ENCODE results near the gene ASB13.
"Not testable (repeated sequence)": the region's sequence is repeated elsewhere in the genome, so short reads cannot be mapped to it uniquely, and the experiment has no call there.

Gene ASB13

DNA sequence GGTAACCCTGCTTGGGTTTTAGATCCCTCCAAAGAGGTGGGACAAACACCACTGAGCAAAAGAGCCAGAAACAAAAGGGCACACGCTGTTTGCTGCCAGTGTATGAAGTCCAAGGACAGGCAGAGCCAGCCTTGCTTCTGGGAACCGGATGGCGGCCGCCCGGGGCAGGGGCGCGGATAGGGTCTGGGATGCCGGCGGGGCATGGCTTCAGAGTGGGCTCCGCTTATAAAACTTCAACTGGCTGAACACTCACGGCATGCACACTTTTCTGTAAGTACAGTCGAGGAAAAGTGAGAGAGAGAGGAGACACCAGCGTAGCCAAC is 62.6 kb downstream of the ASB13 start:
- no peak for DNase-seq

DNA sequence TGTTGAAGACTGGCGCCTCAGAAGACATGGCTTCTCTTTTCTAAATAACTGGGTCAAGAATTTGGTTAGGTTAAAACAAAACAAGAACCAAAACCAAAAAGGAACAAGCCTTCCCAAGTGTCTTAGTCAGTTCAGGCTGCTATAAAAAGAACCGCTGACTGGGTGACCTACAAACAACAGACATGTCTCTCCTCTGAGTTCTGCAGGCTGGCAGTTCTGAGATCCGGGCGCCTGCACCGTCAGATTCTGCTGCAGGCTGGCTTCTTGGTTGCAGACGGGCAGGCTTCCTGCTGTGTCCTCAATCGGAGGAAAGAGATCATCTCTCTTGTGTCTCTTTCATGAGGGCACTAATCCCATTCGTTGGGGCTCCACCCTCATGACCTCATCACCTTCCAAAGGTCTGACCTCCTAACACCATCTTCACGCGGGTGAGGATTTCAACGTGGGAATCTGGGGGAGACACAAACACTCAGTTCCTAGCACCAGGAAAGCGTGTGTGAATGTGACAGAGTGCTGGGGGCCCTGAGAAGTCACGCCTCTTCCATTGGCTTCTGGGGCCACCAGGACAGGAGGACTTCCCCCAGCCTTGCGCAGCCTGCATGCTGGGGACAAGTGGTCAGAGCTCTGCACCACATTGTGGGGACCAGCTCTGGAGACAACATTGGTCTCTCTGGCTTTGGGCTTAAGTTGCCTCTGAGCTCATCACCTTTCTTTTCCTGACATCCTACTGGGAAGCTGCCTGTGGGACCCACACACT is 63.1 kb downstream of the ASB13 start:
- DNase-seq: no peak

DNA sequence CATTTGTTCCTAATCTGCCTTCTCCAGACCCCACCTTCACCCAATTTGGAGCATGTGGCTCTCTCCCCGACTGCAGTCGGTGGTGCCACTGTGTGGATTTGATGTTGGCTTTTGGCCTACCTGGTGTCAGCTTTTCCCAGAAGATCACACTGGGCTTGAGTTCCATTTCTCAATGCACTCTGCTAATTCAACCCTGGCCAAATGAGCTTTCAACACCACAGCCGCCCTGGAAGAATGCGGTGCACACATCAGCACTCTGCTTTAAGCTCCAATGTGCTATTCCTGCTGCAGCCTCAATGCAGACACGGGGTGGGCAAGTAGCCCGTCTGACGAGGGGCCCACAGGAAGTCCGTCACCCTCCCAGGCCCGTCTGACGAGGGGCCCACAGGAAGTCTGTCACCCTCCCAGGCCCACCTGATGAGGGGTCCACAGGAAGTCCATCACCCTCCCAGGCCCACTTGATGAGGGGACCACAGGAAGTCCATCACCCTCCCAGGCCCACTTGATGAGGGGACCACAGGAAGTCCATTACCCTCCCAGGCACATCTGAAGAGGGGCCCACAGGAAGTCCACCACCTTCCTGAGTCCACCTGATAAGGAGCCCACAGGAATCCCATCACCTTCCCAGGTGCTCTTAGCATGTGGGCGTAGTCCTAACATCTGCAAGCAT is 64.4 kb downstream of the ASB13 start:
- DNase-seq: no peak

DNA sequence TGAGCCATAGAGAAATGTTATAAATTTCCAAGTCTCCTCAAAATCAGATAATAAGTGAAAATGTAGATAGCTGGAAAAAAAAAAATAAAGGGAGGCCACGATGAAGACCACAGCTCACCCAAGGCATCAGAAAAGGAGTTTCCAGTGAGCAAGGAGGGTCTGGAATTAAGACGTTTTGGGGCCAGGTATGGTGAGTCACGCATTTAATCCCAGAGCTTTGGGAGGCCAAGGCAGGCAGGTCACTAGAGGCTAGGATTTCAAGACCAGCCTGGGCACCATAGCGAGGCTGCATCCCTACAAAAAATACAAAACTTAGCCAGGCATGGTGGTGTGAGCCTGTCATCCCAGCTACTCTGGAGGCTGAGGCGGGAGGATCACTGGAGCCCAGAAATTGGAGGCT is 65.5 kb downstream of the ASB13 start:
- DNase-seq: no peak

DNA sequence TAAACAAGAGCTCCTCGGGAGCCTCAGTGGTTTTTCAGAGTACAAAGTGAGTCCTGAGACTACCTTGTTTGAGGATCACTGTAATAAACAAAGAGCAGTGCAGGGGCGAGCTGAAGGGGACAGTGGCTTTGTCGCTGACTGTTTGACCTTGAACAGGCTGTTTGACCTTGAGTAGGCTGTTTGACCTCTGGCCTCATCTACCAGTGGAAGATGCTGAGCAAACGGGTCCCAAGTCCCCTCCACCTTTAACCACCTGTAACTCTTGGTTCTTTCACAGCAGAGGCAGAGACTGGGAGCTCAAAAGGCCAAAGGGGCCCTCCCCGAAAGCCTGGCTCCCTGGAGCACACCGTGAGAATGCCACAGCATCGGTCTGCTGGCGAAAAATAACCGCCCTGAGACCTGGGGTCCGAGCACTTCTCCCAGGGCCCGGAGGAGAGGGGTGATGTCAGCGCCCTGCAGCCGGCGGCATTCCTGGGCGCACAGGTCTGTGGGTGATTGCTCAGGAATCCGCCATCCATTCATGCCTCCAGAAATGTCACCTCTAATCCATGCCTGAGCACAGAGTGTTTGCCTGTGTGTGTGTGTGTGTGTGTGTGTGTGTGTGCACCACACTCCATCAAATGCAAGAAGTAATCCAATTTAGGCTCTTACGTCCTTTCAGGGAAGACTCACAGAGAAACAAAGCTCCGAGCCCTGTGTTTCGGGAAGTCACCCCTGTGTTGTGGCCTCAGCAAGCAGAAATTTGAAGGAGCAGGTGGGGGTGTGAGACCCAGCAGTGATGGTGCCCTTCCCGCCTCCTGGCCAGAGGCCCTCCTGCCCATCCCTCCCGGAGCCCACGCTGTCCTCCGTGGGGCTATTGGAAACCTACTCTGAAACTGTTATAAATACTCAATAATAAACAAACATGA is 66.5 kb downstream of the ASB13 start:
- no peak for DNase-seq

DNA sequence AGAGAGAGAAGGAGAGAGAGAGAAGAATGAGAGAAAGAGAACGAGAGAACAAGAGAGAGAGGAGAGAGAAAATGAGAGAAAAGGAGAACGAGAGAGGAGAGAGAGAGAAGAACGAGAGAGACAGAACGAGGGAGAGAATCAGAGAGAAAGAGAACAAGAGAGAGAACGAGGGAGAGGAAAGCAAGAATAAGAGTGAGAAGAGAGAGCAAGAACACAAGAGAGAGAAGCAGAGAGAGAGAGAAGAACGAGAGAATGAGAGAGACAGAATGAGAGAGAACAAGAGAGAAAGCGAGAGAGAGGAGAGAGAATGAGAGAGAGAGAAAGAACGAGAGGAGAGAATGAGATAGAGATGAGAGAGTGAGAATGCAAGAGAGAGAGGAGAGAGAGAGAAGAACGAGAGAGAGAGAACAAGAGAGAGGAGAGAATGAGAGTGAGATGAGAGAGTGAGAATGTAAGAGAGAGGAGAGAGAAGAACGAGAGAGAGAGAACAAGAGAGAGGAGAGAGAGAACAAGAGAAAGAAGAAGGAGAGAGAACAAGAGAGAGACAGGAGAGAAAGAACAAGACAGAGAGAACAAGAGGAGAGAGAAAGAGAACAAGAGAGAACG is 68.2 kb downstream of the ASB13 start:
- no peak for DNase-seq

DNA sequence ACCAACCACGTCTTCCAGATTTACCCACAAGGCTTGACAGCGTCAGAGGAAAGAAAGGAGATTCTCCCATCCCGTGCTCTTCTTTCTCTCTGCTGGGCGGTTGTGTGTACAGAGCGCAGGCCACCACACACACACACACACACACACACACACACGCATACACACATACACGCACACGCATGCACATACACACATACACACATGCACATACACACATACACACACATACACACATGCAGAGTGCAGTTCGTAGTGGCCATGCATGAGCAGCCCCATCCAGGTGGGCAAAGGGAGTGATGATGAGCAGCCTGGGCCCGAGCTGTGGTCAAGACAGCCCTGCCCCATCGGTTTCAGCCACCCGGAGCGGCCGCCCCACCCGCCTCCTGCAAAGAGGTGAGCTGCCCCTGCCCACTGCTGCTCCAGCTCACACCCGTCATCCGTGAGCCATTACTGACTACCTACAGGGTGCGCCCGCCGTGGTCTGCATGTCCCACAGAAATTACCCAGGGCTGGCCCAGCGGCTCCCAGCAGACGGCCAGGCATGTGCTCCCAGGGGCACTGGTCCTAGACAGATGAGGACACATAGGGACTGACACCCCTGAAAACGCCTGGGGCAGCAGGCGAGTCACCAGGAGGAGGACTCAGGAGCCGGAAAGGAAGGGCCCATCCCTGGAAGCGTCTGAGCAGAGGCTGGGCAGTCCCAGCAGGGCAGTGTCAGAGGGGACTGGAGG is 69.6 kb downstream of the ASB13 start:
- no peak for DNase-seq

DNA sequence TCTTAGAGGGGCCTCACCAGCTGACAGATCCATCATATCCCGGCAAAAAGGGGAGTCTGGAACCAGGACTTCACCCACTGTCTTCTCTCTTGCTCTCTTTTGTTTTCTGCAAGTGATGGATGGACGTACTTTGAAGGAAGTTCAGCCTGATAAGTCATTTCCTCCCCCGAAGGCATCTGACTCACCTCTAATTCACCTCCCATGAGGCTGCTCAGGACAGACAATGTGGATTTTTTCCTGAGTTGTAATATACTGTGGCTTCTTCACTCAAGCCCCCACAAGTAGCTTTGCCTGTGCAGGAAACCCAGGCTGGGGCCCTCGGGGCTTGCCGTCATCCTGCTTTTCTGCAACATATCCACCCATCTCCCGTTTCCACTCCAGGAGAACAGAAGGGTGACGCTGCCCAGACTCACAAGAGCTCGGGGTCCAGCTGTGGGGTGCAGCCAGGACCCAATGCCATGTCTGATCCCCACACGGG is 70.4 kb downstream of the ASB13 start:
- DNase-seq: no peak

DNA sequence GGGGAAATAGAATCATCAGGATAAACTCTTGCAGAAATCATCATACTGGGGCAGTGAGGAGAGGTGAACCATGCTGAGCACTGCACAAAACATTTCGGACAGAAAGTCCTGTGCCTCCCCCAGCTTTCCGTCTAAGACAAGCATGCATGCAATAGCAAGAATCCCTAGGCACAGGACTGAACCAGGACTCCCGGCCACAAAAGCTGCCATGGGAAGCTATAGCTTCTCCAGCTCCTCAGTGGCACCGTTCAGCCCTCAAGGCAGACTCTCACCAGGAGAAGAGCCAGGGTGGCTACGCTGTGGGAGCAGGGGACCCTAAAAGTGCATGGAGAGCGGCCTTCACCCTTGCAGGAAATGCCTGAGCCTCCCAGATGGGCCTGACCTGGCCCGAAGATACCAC is 70.8 kb downstream of the ASB13 start:
- no peak for DNase-seq

DNA sequence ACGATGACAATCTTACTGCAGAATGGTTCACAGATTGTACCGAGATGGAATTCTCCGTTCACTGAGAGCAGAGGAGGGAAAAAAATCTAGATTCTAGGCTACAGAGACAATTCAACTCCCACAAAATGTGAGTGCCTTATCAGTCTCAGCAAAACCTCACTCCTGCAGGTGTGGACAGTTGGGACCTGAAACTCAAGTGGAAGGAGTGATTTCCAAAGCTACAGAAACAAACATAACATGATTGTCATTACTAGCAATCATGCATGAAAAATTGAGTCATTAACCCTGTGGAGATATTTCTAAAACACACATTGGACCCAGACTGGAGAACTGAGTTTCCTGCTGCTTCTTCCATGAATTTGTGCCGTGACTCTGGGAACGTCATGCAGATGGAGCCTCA is 71.3 kb downstream of the ASB13 start:
- no peak for DNase-seq

DNA sequence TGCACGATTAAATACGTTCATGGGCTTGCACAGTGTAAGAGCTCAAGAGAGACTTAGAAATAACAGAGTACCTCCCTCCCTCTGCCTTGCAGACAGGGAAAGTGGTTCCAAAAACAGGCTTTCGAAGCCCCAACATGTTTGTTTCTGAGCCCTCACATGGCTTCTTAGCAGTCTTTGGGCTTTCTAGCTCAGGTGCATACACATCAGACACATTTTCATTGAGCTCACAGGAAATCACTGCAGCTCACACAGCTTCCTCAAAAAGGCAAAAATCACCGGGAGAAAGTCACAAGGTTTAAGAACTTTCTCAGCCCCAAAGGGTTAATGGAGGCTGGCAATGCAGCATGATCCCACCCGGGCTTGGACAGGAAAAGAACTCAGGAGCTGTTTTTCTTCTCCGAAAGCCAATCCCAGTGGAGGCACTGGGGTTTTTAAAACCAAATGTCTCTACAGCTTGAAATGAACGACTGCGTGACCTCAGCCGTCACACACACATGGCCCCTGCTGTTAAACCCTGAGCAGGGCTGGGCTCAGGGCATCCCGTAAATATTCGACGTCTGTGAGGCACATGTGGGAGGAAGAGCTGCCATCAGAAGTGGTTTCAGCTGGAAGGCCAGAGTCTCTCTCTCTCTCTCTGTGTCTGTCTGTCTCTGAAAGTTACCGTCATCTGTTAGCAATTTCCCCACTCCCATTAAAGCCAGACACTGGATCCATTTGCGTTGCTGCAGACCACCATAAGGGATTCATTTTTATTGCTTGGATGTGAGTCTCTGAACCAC is 71.9 kb downstream of the ASB13 start:
- DNase-seq: no peak

DNA sequence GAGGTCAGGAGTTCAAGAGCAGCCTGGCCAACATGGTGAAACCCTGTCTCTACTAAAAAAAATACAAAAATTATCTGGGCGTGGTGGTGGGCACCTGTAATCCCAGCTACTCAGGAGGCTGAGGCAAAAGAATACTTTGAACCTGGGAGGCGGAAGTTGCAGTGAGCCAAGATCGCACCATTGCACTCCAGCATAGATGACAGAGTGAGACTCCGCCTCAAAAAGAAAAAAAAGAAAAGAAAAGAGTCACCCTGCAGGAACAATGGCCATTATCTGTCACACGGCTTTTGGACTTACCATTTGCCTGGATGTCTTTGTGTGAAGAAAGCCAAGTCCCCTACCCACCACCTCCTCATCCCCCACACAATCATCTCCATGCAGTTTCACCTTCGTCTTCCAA is 73.0 kb downstream of the ASB13 start:
- DNase-seq: not testable (repeated sequence)

DNA sequence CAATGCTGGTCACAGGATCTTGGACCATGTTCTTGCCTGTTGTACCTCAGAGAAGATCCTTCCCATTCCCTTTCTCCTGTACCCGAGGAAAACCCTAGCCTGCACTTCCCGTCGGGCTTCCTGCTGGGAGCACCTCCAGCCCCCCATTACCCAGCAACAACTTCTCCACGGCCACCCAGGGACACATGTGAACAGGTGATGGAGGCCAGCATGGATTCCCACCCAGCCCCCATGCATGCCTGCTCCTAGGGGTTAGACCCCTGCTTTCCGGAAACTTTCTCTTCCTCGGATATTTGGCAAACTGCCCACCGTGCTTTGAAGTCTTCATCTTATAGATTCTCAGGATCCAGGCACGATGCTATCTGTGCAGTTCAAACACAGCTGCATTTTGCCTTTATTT is 74.3 kb downstream of the ASB13 start:
- DNase-seq: no peak

DNA sequence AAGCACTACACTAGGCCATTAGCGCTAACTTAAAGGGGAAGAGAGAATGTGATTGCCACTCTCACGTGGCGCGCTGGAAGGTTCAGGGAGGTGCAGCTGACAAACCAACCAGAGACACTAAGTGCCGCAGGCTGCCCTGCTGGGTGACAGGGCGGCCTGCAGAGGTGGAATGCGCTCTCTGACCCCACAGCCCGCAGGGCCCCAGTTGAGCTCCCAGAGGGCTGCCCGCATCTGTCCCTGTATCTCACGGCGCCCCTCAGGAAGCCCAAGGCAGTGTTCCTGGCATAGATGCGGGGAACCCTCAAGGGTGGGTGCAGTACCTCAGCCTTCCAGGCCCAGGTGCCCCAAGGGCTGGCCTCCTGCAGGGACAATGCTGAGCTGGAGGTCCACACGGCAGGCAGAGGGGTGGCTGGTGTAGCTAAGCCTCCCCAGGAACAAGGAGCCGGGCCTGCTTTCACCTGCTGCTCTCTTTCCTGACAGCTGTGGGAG is 75.0 kb downstream of the ASB13 start:
- DNase-seq: no peak

DNA sequence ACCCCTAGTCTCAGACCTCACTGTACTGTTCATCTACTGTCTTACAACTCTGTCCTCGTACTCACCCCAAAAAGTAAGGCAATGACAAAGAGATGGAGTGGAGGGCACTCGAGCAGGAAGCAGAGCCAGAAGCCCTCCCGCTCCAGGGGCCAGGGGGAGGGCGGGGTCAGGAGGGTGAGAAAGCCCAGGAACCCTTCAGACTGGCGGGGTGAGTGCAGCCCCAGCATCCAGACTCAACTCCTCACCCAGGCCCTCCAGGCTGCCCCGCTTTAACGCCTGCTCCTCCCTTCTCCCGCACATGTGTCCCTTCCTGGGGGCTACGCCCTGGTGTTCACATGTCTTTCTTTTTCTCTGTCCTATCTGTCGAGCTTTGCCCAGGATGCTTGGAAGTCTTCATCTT is 75.6 kb downstream of the ASB13 start:
- no peak for DNase-seq

DNA sequence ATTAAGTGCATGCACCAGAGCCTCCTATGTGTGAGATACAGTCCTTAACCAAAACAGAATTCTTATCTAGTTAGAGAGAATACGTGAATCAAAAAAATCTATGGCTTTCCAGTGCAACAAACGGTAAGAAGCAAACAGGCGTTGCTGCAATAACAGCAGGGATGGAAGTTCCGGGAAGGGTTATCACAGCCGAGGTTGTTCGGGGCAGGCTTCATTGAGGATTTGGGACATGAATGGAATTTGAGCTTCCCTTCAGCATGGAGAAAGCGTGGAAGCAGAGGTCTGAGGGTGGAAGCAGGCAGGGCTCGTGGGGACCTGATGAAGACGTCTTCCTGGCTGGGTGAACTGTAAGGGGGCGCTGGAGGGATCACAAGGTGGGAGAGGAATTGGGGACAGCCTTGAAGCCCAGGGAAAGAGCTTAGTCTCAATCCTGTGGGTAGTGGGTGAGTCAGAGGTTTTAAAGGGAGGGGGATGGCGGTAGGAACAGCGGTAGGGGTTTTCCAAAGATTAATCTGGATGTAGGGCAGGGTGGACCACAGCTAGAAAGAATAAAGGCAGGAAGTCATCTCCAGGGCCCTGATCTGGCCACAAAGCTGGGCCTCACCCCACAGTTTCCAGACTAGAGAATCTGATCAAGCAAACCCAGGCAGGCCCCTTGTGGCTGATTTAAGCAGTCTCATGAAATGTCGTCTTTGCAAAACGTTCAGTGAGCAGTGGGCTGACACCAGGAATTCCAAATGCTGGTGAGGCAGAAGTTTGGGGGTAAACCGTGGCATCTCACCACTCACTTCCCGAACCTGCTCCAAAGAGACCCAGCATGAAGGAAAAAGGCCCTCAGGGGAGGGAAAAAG is 76.5 kb downstream of the ASB13 start:
- DNase-seq: no peak

DNA sequence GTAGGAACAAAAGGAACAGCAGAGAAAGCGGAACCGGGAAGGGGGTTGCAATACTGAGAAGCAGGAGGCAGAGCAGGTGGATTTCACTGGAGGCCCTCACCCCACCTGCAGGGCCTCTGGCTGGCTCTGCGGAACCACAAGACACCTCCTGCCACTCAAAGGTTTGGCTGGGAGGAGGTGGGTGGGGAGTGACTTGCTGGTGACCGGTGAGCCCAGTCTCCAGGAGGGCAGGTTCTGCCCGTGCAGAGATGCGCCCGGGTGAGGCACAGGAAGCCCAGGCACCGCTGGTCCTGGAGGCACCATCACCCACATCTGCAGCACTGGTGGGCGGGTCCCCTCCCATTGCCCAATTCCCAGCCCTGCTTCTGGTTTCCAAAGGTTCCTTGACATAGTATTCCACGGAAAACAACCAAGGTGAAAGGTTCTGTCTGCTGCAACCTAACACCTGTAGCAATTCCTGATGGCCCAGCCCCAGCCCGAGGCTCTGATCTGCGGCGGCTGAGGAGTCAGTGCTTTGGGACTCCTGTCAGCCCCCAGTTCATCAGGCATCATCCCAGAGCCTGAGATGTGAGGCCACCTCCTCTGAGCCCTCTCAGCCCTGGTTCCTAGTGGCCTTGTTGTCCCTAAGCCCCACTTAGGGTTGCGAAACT is 77.3 kb downstream of the ASB13 start:
- DNase-seq: no peak
